Esophagus muscularis mucosa (tissue), 4 donors: ENCODE results near the gene WEE1.

Experiments used
- EP300 ChIP-seq: sonication (generic); formaldehyde crosslinking; IDR thresholded peaks from one replicate; pipeline ENCODE4 v1.6.1; 2017; ENCODE audit warnings: antibody characterized with exemption
- POLR2A ChIP-seq: fragments of 450-650 bp; IDR thresholded peaks from one replicate; pipeline ENCODE4 v1.6.1; 2017; ENCODE audit warnings: antibody characterized with exemption, moderate library complexity, mild to moderate bottlenecking, low read depth
- POLR2AphosphoS5 ChIP-seq, 2 donors: sonication (generic); formaldehyde crosslinking; IDR thresholded peaks; one replicate each; pipeline ENCODE4 v1.6.1; 2017; ENCODE audit warnings: antibody characterized with exemption in 2 of 2
- TF ChIP-seq, protein P1 (sequence below), 3 experiments: fragments of 200-600 bp in 2 of 3; fragments of 450-650 bp in 1 of 3; sonication (generic) in 2 of 3; IDR thresholded peaks; one replicate each; pipeline ENCODE4 v1.5.1; 2017 to 2019; ENCODE audit warnings: antibody characterized with exemption in 3 of 3, mild to moderate bottlenecking in 2 of 3, moderate library complexity in 1 of 3

DNA sequence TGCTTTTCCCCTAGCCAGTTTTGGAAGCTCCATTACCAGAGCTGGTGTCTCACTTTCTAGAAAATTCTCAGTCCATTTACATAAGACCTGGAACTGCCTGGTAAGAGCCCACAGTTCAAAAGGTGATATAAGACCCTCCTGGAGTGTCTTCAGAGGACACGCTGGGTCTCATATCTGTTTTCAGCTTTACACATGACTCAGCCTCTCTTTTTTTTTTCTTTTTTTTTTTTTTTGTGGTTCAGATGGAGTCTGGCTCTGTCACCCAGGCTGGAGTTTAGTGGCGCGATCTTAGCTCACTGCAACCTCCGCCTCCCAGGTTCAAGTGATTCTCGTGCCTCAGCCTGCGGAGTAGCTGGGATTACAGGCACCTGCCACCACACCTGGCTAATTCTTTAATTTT, 30.7 kb downstream of the WEE1 start:
- TF ChIP-seq POLR2A (no peak), EP300 (no peak), POLR2AphosphoS5 (IDR thresholded peaks at IDR 0.05) (no peak)
- TF ChIP-seq, protein P1, sequence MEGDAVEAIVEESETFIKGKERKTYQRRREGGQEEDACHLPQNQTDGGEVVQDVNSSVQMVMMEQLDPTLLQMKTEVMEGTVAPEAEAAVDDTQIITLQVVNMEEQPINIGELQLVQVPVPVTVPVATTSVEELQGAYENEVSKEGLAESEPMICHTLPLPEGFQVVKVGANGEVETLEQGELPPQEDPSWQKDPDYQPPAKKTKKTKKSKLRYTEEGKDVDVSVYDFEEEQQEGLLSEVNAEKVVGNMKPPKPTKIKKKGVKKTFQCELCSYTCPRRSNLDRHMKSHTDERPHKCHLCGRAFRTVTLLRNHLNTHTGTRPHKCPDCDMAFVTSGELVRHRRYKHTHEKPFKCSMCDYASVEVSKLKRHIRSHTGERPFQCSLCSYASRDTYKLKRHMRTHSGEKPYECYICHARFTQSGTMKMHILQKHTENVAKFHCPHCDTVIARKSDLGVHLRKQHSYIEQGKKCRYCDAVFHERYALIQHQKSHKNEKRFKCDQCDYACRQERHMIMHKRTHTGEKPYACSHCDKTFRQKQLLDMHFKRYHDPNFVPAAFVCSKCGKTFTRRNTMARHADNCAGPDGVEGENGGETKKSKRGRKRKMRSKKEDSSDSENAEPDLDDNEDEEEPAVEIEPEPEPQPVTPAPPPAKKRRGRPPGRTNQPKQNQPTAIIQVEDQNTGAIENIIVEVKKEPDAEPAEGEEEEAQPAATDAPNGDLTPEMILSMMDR (IDR thresholded peaks at IDR 0.05) = no peak
